WERI-Rb-1 (cell line): Measurements from ENCODE around the gene SIGLEC12.
"Not testable (repeated sequence)": the region's sequence is repeated elsewhere in the genome, so short reads cannot be mapped to it uniquely, and the experiment has no call there.

Experiments
- DNase-seq: peaks from one replicate; pipeline ENCODE4 v3.0.0-alpha.2; 2020
- H3K27ac ChIP-seq: fragments of 250-450 bp; sonication (Bioruptor Pico); 2 replicates; pipeline ENCODE4 v1.5.1; 2020; ENCODE audit warnings: mild to moderate bottlenecking, moderate library complexity
- H3K27me3 ChIP-seq: fragments of 250-450 bp; sonication (Bioruptor Pico); 2 replicates; pipeline ENCODE4 v1.5.1; 2021; ENCODE audit warnings: mild to moderate bottlenecking, low read depth, moderate library complexity; ENCODE audit not compliant: insufficient read depth, severe bottlenecking
- H3K36me3 ChIP-seq: fragments of 250-450 bp; sonication (Bioruptor Pico); 2 replicates; pipeline ENCODE4 v1.5.1; 2020; ENCODE audit warnings: mild to moderate bottlenecking, moderate library complexity
- H3K4me3 ChIP-seq: 2 replicates; pipeline ENCODE4 v1.5.1; 2011; ENCODE audit warnings: low read depth, mild to moderate bottlenecking, control low read depth, low read length
- H3K9me3 ChIP-seq: fragments of 250-450 bp; sonication (Bioruptor Pico); 2 replicates; pipeline ENCODE4 v1.5.1; 2021; ENCODE audit warnings: mild to moderate bottlenecking, moderate library complexity; ENCODE audit not compliant: severe bottlenecking
- TF ChIP-seq, protein P1 (sequence below): IDR thresholded peaks from 2 replicates; pipeline ENCODE4 v1.5.1; 2011; ENCODE audit warnings: low read depth, mild to moderate bottlenecking, control low read depth, inconsistent platforms, low read length

The SIGLEC12 gene

GRCh38 chr19:51469629-51470028 is 32.0 kb downstream of the SIGLEC12 start:
- H3K4me3 ChIP-seq: no peak overlapping the region
- H3K9me3 ChIP-seq: no peaks in the 10 kb centered on the region
- H3K27me3 ChIP-seq: peaks cover 93% of the 10 kb centered on the region
- no peaks in the 10 kb centered on the region for H3K36me3 ChIP-seq
- no peak for DNase-seq
- no peak overlapping the region for H3K27ac ChIP-seq
- TF ChIP-seq, protein P1, sequence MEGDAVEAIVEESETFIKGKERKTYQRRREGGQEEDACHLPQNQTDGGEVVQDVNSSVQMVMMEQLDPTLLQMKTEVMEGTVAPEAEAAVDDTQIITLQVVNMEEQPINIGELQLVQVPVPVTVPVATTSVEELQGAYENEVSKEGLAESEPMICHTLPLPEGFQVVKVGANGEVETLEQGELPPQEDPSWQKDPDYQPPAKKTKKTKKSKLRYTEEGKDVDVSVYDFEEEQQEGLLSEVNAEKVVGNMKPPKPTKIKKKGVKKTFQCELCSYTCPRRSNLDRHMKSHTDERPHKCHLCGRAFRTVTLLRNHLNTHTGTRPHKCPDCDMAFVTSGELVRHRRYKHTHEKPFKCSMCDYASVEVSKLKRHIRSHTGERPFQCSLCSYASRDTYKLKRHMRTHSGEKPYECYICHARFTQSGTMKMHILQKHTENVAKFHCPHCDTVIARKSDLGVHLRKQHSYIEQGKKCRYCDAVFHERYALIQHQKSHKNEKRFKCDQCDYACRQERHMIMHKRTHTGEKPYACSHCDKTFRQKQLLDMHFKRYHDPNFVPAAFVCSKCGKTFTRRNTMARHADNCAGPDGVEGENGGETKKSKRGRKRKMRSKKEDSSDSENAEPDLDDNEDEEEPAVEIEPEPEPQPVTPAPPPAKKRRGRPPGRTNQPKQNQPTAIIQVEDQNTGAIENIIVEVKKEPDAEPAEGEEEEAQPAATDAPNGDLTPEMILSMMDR: no peak

- H3K36me3 ChIP-seq: no peaks in the 10 kb centered on the region
- H3K9me3 ChIP-seq: no peaks in the 10 kb centered on the region
- no peak overlapping the region for H3K4me3 ChIP-seq
- TF ChIP-seq, protein P1: no peak
- H3K27me3 ChIP-seq: peaks cover 91% of the 10 kb centered on the region
- H3K27ac ChIP-seq: no peak overlapping the region
- no peak for DNase-seq
Observed at GRCh38 chr19:51469162-51469561, 32.4 kb downstream of the SIGLEC12 start.

DNA sequence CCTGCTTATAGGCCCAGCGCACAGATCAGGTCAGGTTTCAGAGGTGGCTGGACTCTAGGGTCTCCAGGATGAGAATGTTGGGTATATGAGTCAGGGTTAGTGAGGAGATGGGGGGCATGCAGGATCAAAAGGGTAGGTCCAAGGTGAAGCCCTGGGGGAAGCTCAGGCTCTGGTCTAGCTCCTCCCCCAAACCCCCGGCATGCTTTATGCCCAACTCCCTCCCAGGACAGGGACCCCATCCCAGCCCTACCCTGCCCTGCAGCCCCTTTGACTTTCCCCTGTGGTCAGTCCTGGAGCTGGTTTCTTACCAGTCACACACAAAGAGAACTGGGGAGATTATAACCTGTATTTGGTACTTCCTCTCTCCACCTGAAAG is 33.1 kb downstream of the SIGLEC12 start:
- H3K4me3 ChIP-seq: no peak overlapping the region
- H3K27ac ChIP-seq: no peak overlapping the region
- TF ChIP-seq, protein P1: no peak
- no peaks in the 10 kb centered on the region for H3K9me3 ChIP-seq
- no peaks in the 10 kb centered on the region for H3K36me3 ChIP-seq
- peaks cover 85% of the 10 kb centered on the region for H3K27me3 ChIP-seq
- DNase-seq: no peak

- DNase-seq: no peak
- Histone ChIP-seq H3K27me3 (peaks cover 82% of the 10 kb centered on the region), H3K9me3 (no peaks in the 10 kb centered on the region), H3K4me3 (no peak overlapping the region), H3K27ac (no peak overlapping the region), H3K36me3 (no peaks in the 10 kb centered on the region)
- TF ChIP-seq, protein P1: no peak
Observed at GRCh38 chr19:51467864-51468544, 33.6 kb downstream of the SIGLEC12 start.

DNA sequence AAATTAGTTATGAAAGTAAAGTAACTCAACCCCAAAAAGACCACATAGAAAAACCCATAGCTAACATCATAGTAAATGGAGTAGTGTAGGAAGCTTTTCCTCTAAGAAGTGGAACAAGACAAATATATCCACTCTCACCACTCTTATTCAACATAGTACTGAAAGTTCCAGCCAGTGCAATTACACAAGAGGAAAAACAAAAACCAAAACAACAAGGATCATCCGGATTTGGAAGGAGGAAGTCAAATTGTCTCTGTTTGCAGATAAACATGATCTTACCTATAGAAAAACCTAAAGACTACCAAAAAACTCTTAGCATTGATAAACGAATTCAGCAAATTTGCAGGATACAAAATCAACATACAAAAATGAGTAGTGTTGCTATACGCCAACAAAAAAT is 34.9 kb downstream of the SIGLEC12 start:
- Histone ChIP-seq H3K27me3 (peaks cover 85% of the 10 kb centered on the region), H3K4me3 (no peak overlapping the region), H3K9me3 (no peaks in the 10 kb centered on the region), H3K36me3 (no peaks in the 10 kb centered on the region), H3K27ac (no peak overlapping the region)
- no peak for DNase-seq
- TF ChIP-seq, protein P1: no peak

DNA sequence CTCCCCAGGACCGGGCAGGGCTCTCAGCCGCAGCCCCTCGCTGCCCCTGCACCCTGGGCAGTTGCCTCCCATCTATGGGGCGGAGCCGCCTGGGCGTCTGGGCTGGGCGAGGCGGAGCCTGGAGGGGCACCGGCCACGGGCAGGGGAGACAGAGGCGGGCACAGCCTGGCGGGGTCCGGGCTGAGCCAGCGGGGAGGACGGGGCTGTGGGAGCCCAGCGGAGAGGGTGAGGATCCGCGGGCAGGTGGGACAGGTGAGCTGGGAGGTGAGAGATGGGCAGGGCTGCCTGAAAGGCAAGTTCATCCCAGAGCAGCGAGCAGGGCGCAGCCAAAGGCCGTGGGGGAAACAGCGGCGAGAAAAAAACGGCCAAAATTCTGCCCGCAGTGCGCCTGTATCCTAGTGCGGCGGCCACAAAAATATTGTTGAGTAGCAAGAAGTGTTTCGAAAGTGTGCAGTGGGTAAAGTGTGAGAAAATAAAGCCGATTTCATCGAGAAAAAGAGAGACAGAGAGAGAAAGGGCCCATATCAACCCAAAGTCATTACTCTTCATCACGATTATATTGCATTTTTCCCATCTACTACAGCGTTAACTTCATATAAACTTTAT is 37.5 kb downstream of the SIGLEC12 start:
- DNase-seq, H3K4me3 ChIP-seq, H3K27ac ChIP-seq, H3K36me3 ChIP-seq, H3K9me3 ChIP-seq: not testable (repeated sequence)
- peaks cover 85% of the 10 kb centered on the region for H3K27me3 ChIP-seq
